Omental fat pad (tissue), 4 donors: Measurements from ENCODE around the gene RMND1. TPM values are rescaled to one million over a fixed set of nuclear protein-coding genes. Genes with fewer than 3 reads are reported as not detected.

Experiments
- ATAC-seq: fragments of 150-250 bp; one replicate; pipeline ENCODE4 v1.9.1; 2016; ENCODE audit warnings: mild to moderate bottlenecking, moderate library complexity; ENCODE audit not compliant: low FRiP score
- DNase-seq: peaks from one replicate; pipeline ENCODE4 v3.0.0-alpha.2; 2019; ENCODE audit warnings: low spot score
- CTCF ChIP-seq, 3 donors: fragments of 450-650 bp; IDR thresholded peaks; one replicate each; pipeline ENCODE4 v1.5.1; 2016 to 2017; ENCODE audit warnings: antibody characterized with exemption in 3 of 3, mild to moderate bottlenecking in 3 of 3, moderate library complexity in 2 of 3
- total RNA-seq, 4 donors: library from RNA; depleted of rRNA; stranded (reverse); fragments of >200 nt; gene quantifications; one replicate each; pipeline ENCODE4 v1.1.0, GENCODE V29; 2016

RMND1 gene
- total RNA-seq, 4 donors from 2014 or later, result 14.9 to 26.7 (median 21.1) TPM

- no peak for ATAC-seq
- DNase-seq, result no peak
- no peak for TF ChIP-seq CTCF (IDR thresholded peaks at IDR 0.05)
Measured at GRCh38 chr6:151422981-151423380, 28.9 kb downstream of the RMND1 start.

GRCh38 chr6:151417477-151417876, 34.4 kb downstream of the RMND1 start:
- ATAC-seq (no peak), DNase-seq (no peak)
- no peak for TF ChIP-seq CTCF (IDR thresholded peaks at IDR 0.05)

GRCh38 chr6:151414641-151415260, 37.2 kb downstream of the RMND1 start:
- DNase-seq, result no peak
- TF ChIP-seq CTCF (IDR thresholded peaks at IDR 0.05), result no peak
- ATAC-seq, result no peak

GRCh38 chr6:151413372-151414145, 38.4 kb downstream of the RMND1 start:
- TF ChIP-seq CTCF (IDR thresholded peaks at IDR 0.05), result no peak
- ATAC-seq (no peak), DNase-seq (no peak)

- DNase-seq, result no peak
Measured at GRCh38 chr6:151412909-151413308, 39.0 kb downstream of the RMND1 start.

GRCh38 chr6:151409679-151410078, 42.2 kb downstream of the RMND1 start:
- TF ChIP-seq CTCF (IDR thresholded peaks at IDR 0.05), result no peak
- DNase-seq (no peak), ATAC-seq (no peak)

More at GRCh38 chr6:151412909-151413308, 39.0 kb downstream of the RMND1 start:
- ATAC-seq, result no peak
- no peak for TF ChIP-seq CTCF (IDR thresholded peaks at IDR 0.05)

- TF ChIP-seq CTCF (IDR thresholded peaks at IDR 0.05), result no peak
Measured at GRCh38 chr6:151409260-151409659, 42.7 kb downstream of the RMND1 start.

More at GRCh38 chr6:151409260-151409659, 42.7 kb downstream of the RMND1 start:
- ATAC-seq (no peak), DNase-seq (no peak)
